Measurements from ENCODE around the gene PLEKHS1. TPM values are rescaled to one million over a fixed set of nuclear protein-coding genes. Genes with fewer than 3 reads are reported as not detected.
"Not testable (repeated sequence)": the region's sequence is repeated elsewhere in the genome, so short reads cannot be mapped to it uniquely, and the experiment has no call there.

The PLEKHS1 gene
- total RNA-seq, 1 donor from 2014 or later: 0.52 TPM

GRCh38 chr10:113780681-113781250, 29.3 kb downstream of the PLEKHS1 start:
- H3K4me3 ChIP-seq (ENCODE audit: low read length in 3 of 3): no peak overlapping the region
- H3K27ac ChIP-seq (ENCODE audit: low read depth, low read length): no peak overlapping the region

GRCh38 chr10:113782367-113782766, 30.9 kb downstream of the PLEKHS1 start:
- H3K4me3 ChIP-seq (ENCODE audit: low read length in 3 of 3): no peak overlapping the region
- no peaks in the 10 kb centered on the region for H3K36me3 ChIP-seq (ENCODE audit: control insufficient read depth in 3 of 3, insufficient read depth in 3 of 3, low read length in 3 of 3)
- H3K9ac ChIP-seq (ENCODE audit: low read depth in 1 of 3, low read length in 3 of 3): no peak overlapping the region

More at GRCh38 chr10:113780681-113781250, 29.3 kb downstream of the PLEKHS1 start:
- Histone ChIP-seq H3K9ac (ENCODE audit: low read depth in 1 of 3, low read length in 3 of 3) (no peak overlapping the region), H3K9me3 (ENCODE audit: control insufficient read depth in 3 of 3, low read length in 3 of 3) (no peaks in the 10 kb centered on the region), H3K4me1 (ENCODE audit: control insufficient read depth in 3 of 3, insufficient read depth in 3 of 3, low read length in 3 of 3) (no peaks in the 10 kb centered on the region), H3K36me3 (ENCODE audit: control insufficient read depth in 3 of 3, insufficient read depth in 3 of 3, low read length in 3 of 3) (no peaks in the 10 kb centered on the region), H3K27me3 (ENCODE audit: control insufficient read depth in 3 of 3, insufficient read depth in 3 of 3, low read length in 3 of 3) (peaks cover 0 to 3% (median 0%) of the 10 kb centered on the region in 3 donors)

DNA sequence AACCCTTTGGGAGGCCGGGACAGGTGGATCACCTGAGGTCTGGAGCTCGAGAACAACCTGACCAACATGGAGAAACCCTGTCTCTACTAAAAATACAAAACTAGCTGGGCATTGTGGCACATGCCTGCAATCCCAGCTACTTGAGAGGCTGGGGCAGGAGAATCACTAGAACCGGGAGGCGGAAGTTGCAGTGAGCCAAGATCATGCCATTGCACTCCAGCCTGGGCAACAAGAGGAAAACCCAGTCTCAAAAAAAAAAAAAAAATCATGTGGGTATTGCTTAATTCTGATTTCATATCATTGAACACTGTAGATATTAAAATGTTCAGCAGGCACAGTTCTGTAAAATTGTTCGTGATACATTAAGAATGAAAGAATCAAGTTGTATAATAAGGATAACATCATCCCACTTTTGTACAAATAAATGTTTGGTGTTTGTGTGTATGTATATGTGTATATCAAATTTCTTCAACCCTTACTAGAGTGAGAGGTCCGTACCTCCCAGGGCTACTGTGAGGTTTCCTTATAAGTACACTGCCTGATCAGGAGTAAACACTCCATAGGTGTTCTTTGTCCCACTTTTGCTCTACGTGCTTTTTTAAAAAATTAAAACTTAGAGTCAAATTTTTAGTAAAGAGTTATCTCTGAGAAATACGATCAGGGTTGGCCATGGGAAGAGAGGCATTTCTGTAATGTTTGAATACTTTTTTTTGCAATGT, 31.7 kb downstream of the PLEKHS1 start:
- no peak overlapping the region for H3K9ac ChIP-seq (ENCODE audit: low read depth in 1 of 3, low read length in 3 of 3)
- no peaks in the 10 kb centered on the region for H3K36me3 ChIP-seq (ENCODE audit: control insufficient read depth in 3 of 3, insufficient read depth in 3 of 3, low read length in 3 of 3)
- no peak overlapping the region for H3K27ac ChIP-seq (ENCODE audit: low read depth, low read length)
- H3K9me3 ChIP-seq (ENCODE audit: control insufficient read depth in 3 of 3, low read length in 3 of 3): no peaks in the 10 kb centered on the region
- H3K4me3 ChIP-seq (ENCODE audit: low read length in 3 of 3): no peak overlapping the region
- H3K27me3 ChIP-seq (ENCODE audit: control insufficient read depth in 3 of 3, insufficient read depth in 3 of 3, low read length in 3 of 3): peaks cover 0 to 3% (median 0%) of the 10 kb centered on the region in 3 donors
- no peaks in the 10 kb centered on the region for H3K4me1 ChIP-seq (ENCODE audit: control insufficient read depth in 3 of 3, insufficient read depth in 3 of 3, low read length in 3 of 3)

More at GRCh38 chr10:113782367-113782766, 30.9 kb downstream of the PLEKHS1 start:
- Histone ChIP-seq H3K27me3 (ENCODE audit: control insufficient read depth in 3 of 3, insufficient read depth in 3 of 3, low read length in 3 of 3) (peaks cover 0 to 3% (median 0%) of the 10 kb centered on the region in 3 donors), H3K9me3 (ENCODE audit: control insufficient read depth in 3 of 3, low read length in 3 of 3) (no peaks in the 10 kb centered on the region), H3K27ac (ENCODE audit: low read depth, low read length) (no peak overlapping the region), H3K4me1 (ENCODE audit: control insufficient read depth in 3 of 3, insufficient read depth in 3 of 3, low read length in 3 of 3) (no peaks in the 10 kb centered on the region)

DNA sequence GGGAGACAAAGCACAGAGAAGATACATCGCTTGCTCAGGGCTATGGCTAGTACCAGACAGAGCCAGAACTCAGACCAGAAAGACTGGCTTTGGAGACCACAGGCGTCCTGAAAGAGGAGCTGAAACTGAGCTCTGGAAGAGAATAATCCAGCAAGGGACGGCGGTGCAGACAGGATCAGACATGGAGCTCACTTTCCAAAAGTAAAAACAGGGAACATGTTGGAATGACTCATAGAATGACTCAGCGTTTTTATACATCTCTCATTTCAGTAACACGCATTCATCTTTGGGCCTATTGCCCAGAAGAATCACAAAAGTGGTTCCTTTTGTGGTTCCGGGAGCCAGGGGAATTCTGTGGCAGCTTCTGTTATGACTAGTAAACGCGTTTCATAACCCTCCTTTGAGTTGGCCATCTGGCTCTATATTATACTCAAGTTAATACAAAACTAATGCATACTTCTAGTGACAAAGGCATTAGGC, 37.2 kb downstream of the PLEKHS1 start:
- no peak overlapping the region for H3K4me3 ChIP-seq (ENCODE audit: low read length in 3 of 3)
- peak overlapping the region; percentile 46 for H3K27ac ChIP-seq (ENCODE audit: low read depth, low read length)
- no peaks in the 10 kb centered on the region for H3K9me3 ChIP-seq (ENCODE audit: control insufficient read depth in 3 of 3, low read length in 3 of 3)
- H3K27me3 ChIP-seq (ENCODE audit: control insufficient read depth in 3 of 3, insufficient read depth in 3 of 3, low read length in 3 of 3): no peaks in the 10 kb centered on the region
- H3K9ac ChIP-seq (ENCODE audit: low read depth in 1 of 3, low read length in 3 of 3): peak overlapping the region in 1 of 3 donors; percentile 25
- no peaks in the 10 kb centered on the region for H3K36me3 ChIP-seq (ENCODE audit: control insufficient read depth in 3 of 3, insufficient read depth in 3 of 3, low read length in 3 of 3)
- H3K4me1 ChIP-seq (ENCODE audit: control insufficient read depth in 3 of 3, insufficient read depth in 3 of 3, low read length in 3 of 3): peaks cover 3 to 5% (median 4%) of the 10 kb centered on the region in 3 donors

GRCh38 chr10:113791691-113792090, 40.2 kb downstream of the PLEKHS1 start:
- Histone ChIP-seq H3K9ac (ENCODE audit: low read depth in 1 of 3, low read length in 3 of 3) (no peak overlapping the region), H3K4me1 (ENCODE audit: control insufficient read depth in 3 of 3, insufficient read depth in 3 of 3, low read length in 3 of 3) (peaks cover 3 to 5% (median 4%) of the 10 kb centered on the region in 3 donors), H3K27me3 (ENCODE audit: control insufficient read depth in 3 of 3, insufficient read depth in 3 of 3, low read length in 3 of 3) (no peaks in the 10 kb centered on the region), H3K27ac (ENCODE audit: low read depth, low read length) (no peak overlapping the region), H3K4me3 (ENCODE audit: low read length in 3 of 3) (no peak overlapping the region), H3K36me3 (ENCODE audit: control insufficient read depth in 3 of 3, insufficient read depth in 3 of 3, low read length in 3 of 3) (no peaks in the 10 kb centered on the region), H3K9me3 (ENCODE audit: control insufficient read depth in 3 of 3, low read length in 3 of 3) (no peaks in the 10 kb centered on the region)

DNA sequence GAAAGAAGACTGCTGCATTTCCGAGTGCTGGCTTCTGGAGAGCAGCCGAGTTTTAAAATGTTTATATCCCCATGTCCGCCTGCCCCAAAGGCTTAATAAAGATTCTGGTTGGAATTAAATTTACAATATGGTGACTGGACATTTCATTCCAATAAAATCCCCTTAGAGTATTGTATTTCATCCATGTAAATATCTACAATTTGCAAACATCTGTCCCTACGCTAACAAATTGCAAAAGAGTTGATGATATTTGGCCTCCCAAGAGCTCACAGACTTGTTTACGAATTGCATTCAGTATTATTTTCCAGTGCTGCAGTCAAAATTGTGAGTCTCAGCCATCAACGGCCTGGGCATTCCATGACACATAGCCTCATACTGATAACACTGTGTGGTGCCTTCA, 50.1 kb downstream of the PLEKHS1 start:
- Histone ChIP-seq H3K36me3 (ENCODE audit: control insufficient read depth in 3 of 3, insufficient read depth in 3 of 3, low read length in 3 of 3) (no peaks in the 10 kb centered on the region), H3K4me3 (ENCODE audit: low read length in 3 of 3) (no peak overlapping the region), H3K27ac (ENCODE audit: low read depth, low read length) (no peak overlapping the region), H3K9me3 (ENCODE audit: control insufficient read depth in 3 of 3, low read length in 3 of 3) (no peaks in the 10 kb centered on the region), H3K4me1 (ENCODE audit: control insufficient read depth in 3 of 3, insufficient read depth in 3 of 3, low read length in 3 of 3) (no peaks in the 10 kb centered on the region), H3K9ac (ENCODE audit: low read depth in 1 of 3, low read length in 3 of 3) (no peak overlapping the region), H3K27me3 (ENCODE audit: control insufficient read depth in 3 of 3, insufficient read depth in 3 of 3, low read length in 3 of 3) (no peaks in the 10 kb centered on the region)

DNA sequence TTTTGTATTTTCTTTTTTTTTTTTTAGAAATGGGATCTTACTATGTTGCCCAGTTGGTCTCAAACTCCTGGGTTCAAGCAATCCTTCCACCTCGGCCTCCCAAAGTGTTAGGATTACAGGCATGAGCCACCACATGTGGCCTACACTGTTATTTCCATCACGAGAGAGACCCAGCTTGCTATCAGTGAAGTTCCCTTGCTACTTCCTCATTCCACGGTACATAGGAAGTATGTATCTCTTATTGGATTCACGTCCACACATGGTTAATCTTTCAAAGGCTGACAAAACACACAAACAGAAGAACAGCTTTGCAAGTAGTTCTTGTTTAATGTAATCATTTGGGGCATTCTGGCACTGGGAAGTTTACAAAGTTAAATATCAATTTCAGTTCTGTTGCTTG, 51.5 kb downstream of the PLEKHS1 start:
- Histone ChIP-seq H3K4me3 (ENCODE audit: low read length in 3 of 3) (no peak overlapping the region), H3K9ac (ENCODE audit: low read depth in 1 of 3, low read length in 3 of 3) (no peak overlapping the region), H3K36me3 (ENCODE audit: control insufficient read depth in 3 of 3, insufficient read depth in 3 of 3, low read length in 3 of 3) (no peaks in the 10 kb centered on the region), H3K4me1 (ENCODE audit: control insufficient read depth in 3 of 3, insufficient read depth in 3 of 3, low read length in 3 of 3) (no peaks in the 10 kb centered on the region), H3K27me3 (ENCODE audit: control insufficient read depth in 3 of 3, insufficient read depth in 3 of 3, low read length in 3 of 3) (no peaks in the 10 kb centered on the region), H3K27ac (ENCODE audit: low read depth, low read length) (no peak overlapping the region), H3K9me3 (ENCODE audit: control insufficient read depth in 3 of 3, low read length in 3 of 3) (no peaks in the 10 kb centered on the region)

GRCh38 chr10:113806503-113806902, 55.0 kb downstream of the PLEKHS1 start:
- H3K4me3 ChIP-seq (ENCODE audit: low read length in 3 of 3): no peak overlapping the region
- H3K4me1 ChIP-seq (ENCODE audit: control insufficient read depth in 3 of 3, insufficient read depth in 3 of 3, low read length in 3 of 3): no peaks in the 10 kb centered on the region
- no peak overlapping the region for H3K27ac ChIP-seq (ENCODE audit: low read depth, low read length)
- H3K9me3 ChIP-seq (ENCODE audit: control insufficient read depth in 3 of 3, low read length in 3 of 3): no peaks in the 10 kb centered on the region
- no peak overlapping the region for H3K9ac ChIP-seq (ENCODE audit: low read depth in 1 of 3, low read length in 3 of 3)
- no peaks in the 10 kb centered on the region for H3K36me3 ChIP-seq (ENCODE audit: control insufficient read depth in 3 of 3, insufficient read depth in 3 of 3, low read length in 3 of 3)
- H3K27me3 ChIP-seq (ENCODE audit: control insufficient read depth in 3 of 3, insufficient read depth in 3 of 3, low read length in 3 of 3): peaks cover 0 to 7% (median 4%) of the 10 kb centered on the region in 3 donors

- Histone ChIP-seq H3K36me3 (ENCODE audit: control insufficient read depth in 3 of 3, insufficient read depth in 3 of 3, low read length in 3 of 3) (no peaks in the 10 kb centered on the region), H3K27ac (ENCODE audit: low read depth, low read length) (no peak overlapping the region), H3K9me3 (ENCODE audit: control insufficient read depth in 3 of 3, low read length in 3 of 3) (no peaks in the 10 kb centered on the region), H3K27me3 (ENCODE audit: control insufficient read depth in 3 of 3, insufficient read depth in 3 of 3, low read length in 3 of 3) (peaks cover 0 to 7% (median 4%) of the 10 kb centered on the region in 3 donors), H3K4me3 (ENCODE audit: low read length in 3 of 3) (no peak overlapping the region), H3K4me1 (ENCODE audit: control insufficient read depth in 3 of 3, insufficient read depth in 3 of 3, low read length in 3 of 3) (no peaks in the 10 kb centered on the region), H3K9ac (ENCODE audit: low read depth in 1 of 3, low read length in 3 of 3) (no peak overlapping the region)
Observed at GRCh38 chr10:113808168-113808567, 56.7 kb downstream of the PLEKHS1 start.

DNA sequence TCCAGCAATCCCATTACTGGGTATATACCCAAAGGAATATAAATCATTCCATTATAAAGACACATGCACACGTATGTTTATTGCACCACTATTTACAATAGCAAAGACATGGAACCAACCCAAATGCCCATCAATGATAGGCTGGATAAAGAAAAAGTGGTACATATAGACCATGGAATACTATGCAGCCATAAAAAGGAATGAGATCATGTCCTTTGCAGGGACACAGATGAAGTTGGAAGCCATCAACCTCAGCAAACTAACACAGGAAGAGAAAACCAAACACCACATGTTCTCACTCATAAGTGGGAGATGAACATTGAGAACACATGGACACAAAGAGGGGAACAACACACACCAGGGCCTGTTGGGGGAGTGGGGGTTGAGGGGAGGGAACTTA, 63.2 kb downstream of the PLEKHS1 start:
- H3K27ac ChIP-seq (ENCODE audit: low read depth, low read length); H3K4me1 ChIP-seq (ENCODE audit: control insufficient read depth in 3 of 3, insufficient read depth in 3 of 3, low read length in 3 of 3); H3K27me3 ChIP-seq (ENCODE audit: control insufficient read depth in 3 of 3, insufficient read depth in 3 of 3, low read length in 3 of 3); H3K4me3 ChIP-seq (ENCODE audit: low read length in 3 of 3); H3K36me3 ChIP-seq (ENCODE audit: control insufficient read depth in 3 of 3, insufficient read depth in 3 of 3, low read length in 3 of 3); H3K9me3 ChIP-seq (ENCODE audit: control insufficient read depth in 3 of 3, low read length in 3 of 3); H3K9ac ChIP-seq (ENCODE audit: low read depth in 1 of 3, low read length in 3 of 3): not testable (repeated sequence)
